PC-9 (cell line): ENCODE data around the gene LRP1-AS. TPM values are rescaled to one million over a fixed set of nuclear protein-coding genes. Genes with fewer than 3 reads are reported as not detected.

ENCODE experiments used
- BruUV-seq: library from RNA; stranded (reverse); fragments of 400-500 nt; replicated peaks from 2 replicates; lab custom pipeline; 2021; lab: Mats Ljungman, UMichigan
- CTCF ChIA-PET: fragments of 300-600 bp; sonication (Branson Sonifier 250); formaldehyde crosslinking; loops from one replicate; lab custom pipeline; 2022; ENCODE audit warnings: antibody characterized with exemption; lab: Charles Lee
- POLR2A ChIA-PET: fragments of 300-600 bp; sonication (Branson Sonifier 250); formaldehyde crosslinking; loops from one replicate; lab custom pipeline; 2022; ENCODE audit warnings: antibody characterized with exemption; ENCODE audit not compliant: unreplicated experiment; lab: Charles Lee
- DNase-seq, 2 experiments: peaks; one replicate each; pipeline versions ENCODE4 v3.0.0 to v3.0.0-alpha.2; 2015 to 2022; ENCODE audit warnings: mixed read lengths in 1 of 2
- H2AFZ ChIP-seq: fragments of 200-600 bp; sonication (generic); 2 replicates; pipeline ENCODE4 v1.8.1; 2017; ENCODE audit warnings: antibody characterized with exemption
- H3F3A ChIP-seq: fragments of 200-600 bp; sonication (generic); 2 replicates; pipeline ENCODE4 v1.8.1; 2017; ENCODE audit warnings: antibody characterized with exemption, mild to moderate bottlenecking, low read depth; ENCODE audit not compliant: insufficient read depth
- H3K27ac ChIP-seq: fragments of 200-600 bp; sonication (generic); 2 replicates; pipeline ENCODE4 v1.6.1; 2016; ENCODE audit warnings: mixed run types
- H3K27me3 ChIP-seq: fragments of 200-600 bp; sonication (generic); 2 replicates; pipeline ENCODE4 v1.6.1; 2016; ENCODE audit warnings: low read depth, mixed run types; ENCODE audit not compliant: insufficient read depth
- H3K36me3 ChIP-seq: fragments of 200-600 bp; sonication (generic); 2 replicates; pipeline ENCODE4 v1.6.1; 2016; ENCODE audit warnings: low read depth, mixed run types
- H3K4me1 ChIP-seq: fragments of 200-600 bp; sonication (generic); replicated peaks from 2 replicates; pipeline ENCODE4 v1.6.1; 2016; ENCODE audit warnings: mixed run types; ENCODE audit not compliant: insufficient read depth
- H3K4me2 ChIP-seq: fragments of 200-600 bp; sonication (generic); 2 replicates; pipeline ENCODE4 v1.6.1; 2017; ENCODE audit warnings: mixed run types
- H3K4me3 ChIP-seq: fragments of 200-600 bp; sonication (generic); 2 replicates; pipeline ENCODE4 v1.6.1; 2016; ENCODE audit warnings: mixed run types
- H3K79me2 ChIP-seq: fragments of 200-600 bp; sonication (generic); 2 replicates; pipeline ENCODE4 v1.6.1; 2017; ENCODE audit warnings: low read depth, mixed run types
- H3K9me2 ChIP-seq: fragments of 200-600 bp; sonication (generic); 2 replicates; pipeline ENCODE4 v1.8.1; 2017; ENCODE audit warnings: mild to moderate bottlenecking; ENCODE audit not compliant: insufficient read depth
- H3K9me3 ChIP-seq: fragments of 200-600 bp; sonication (generic); 2 replicates; pipeline ENCODE4 v1.8.1; 2016; ENCODE audit warnings: low read depth; ENCODE audit not compliant: insufficient read depth
- H4K20me1 ChIP-seq: fragments of 200-600 bp; sonication (generic); 2 replicates; pipeline ENCODE4 v1.8.1; 2017; ENCODE audit not compliant: insufficient read depth
- CTCF ChIP-seq: fragments of 200-600 bp; sonication (generic); conservative IDR thresholded peaks from 2 replicates; pipeline ENCODE4 v1.6.1; 2017; ENCODE audit warnings: mixed run types, antibody characterized with exemption, mild to moderate bottlenecking, moderate library complexity
- EZH2 ChIP-seq: fragments of 200-600 bp; sonication (generic); IDR thresholded peaks from 2 replicates; pipeline ENCODE4 v1.8.0; 2017; ENCODE audit warnings: antibody characterized with exemption, low read depth
- intact Hi-C: fragments of 100-400 bp; cut with micrococcal nuclease; formaldehyde crosslinking; loops from one replicate; pipeline ENCODE4 v1.10.0; 2022; ENCODE audit not compliant: unreplicated experiment
- total RNA-seq: library from RNA; stranded (reverse); gene quantifications from 2 replicates; pipeline ENCODE4 v1.2.3, GENCODE V29; 2021

LRP1-AS gene
- total RNA-seq, 1 experiment from 2014 or later: not detected

GRCh38 chr12:57139796-57140649 is 7.4 kb downstream of the LRP1-AS start:
- ChIA-PET CTCF (no interaction called here), POLR2A (no interaction called here)
- no peak overlapping the region for H2AFZ ChIP-seq
- no peak for DNase-seq
- H3K27me3 ChIP-seq: no peaks in the 10 kb centered on the region
- TF ChIP-seq EZH2 (no peak), CTCF (no peak)
- no peak overlapping the region for H3K4me3 ChIP-seq
- no peaks in the 10 kb centered on the region for H3K79me2 ChIP-seq
- no TSS peak for BruUV-seq
- H4K20me1 ChIP-seq: no peaks in the 10 kb centered on the region
- no peaks in the 10 kb centered on the region for H3K9me3 ChIP-seq
- H3K27ac ChIP-seq: no peak overlapping the region
- H3K36me3 ChIP-seq: no peaks in the 10 kb centered on the region
- H3K9me2 ChIP-seq: no peaks in the 10 kb centered on the region
- H3K4me2 ChIP-seq: no peak overlapping the region
- H3F3A ChIP-seq: no peaks in the 10 kb centered on the region
- intact Hi-C loops: no loop called here
- H3K4me1 ChIP-seq: peaks cover 6% of the 10 kb centered on the region

DNA sequence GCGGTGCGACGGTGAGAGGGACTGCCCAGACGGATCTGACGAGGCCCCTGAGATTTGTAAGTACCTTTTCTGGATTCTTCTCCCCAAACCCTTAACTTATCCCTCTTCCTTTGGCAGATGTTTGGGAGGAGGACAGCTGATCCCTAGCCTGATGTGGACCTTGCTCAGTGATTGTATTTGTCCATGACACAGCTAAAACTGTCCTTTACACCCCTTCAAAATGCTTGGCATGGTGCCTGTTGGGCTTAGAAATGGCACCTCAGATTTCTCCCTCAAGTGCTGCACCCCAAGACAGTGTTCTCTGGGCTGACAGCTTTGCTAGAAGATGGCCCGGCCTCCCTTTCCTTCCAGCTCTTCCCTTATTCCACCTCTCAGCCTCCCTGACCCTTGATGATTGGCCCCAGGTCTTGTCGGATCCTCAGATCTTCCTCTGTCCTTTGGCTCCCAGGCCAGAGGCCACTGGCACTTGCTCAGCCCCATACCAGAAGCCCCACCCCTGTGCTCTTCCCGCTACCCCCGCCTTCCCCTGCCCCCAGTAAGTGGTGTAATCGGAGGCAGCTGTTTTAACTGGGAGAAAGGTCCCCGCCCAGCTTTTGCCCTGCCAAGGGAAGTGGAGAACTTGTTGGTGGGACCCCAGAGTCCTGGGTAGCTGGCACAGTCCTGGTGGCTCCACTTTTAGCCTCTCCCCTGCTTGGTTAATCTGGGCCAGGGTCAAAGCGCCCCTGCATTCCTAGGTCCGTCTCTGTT is 8.7 kb downstream of the LRP1-AS start:
- no peak for TF ChIP-seq CTCF
- no peak for TF ChIP-seq EZH2

DNA sequence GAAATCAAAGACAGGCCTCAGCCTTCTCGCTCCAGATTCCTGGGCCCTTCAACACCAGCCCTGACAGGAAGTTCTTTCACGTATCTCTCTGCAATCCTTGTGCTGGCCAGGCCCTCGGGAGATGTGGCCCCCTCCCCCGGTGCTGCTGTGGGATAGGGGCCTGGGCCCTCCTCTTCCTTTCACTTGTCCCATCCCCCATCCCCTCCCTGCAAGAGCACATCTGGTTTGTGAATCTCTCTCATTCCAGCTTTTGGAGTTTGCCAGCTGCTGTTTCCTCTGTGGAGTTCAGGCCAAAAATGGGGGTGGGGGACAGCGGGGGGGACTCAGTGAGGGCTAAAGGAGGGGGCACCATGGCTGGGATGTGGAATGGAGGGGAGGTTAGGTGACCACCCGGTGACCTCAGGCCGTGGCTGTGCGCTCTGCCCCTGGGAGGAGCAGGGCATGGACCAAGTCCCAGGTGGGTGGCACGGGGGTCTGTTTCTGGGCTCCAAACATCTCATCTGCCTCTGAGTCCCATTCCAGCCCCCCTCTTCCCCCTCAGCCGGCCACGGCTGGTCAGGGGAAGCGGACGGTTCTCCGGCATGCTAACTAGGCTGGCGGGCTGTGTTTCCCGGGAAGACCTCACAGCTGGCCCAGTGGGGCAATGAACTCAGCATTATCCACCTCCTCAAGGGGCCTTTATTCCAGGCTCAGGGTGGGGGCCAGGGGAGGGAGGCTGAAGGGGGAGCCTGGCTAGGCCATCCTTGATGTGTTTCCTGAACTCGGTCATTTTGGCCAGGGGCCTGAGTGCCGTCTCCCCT is 11.7 kb downstream of the LRP1-AS start:
- Histone ChIP-seq H3K27me3 (no peaks in the 10 kb centered on the region), H3K36me3 (no peaks in the 10 kb centered on the region), H3K79me2 (no peaks in the 10 kb centered on the region), H3K4me2 (no peak overlapping the region), H3K4me3 (no peak overlapping the region), H2AFZ (no peak overlapping the region), H3K27ac (no peak overlapping the region), H4K20me1 (no peaks in the 10 kb centered on the region), H3K4me1 (peaks cover 6% of the 10 kb centered on the region), H3K9me2 (no peaks in the 10 kb centered on the region), H3K9me3 (no peaks in the 10 kb centered on the region), H3F3A (no peaks in the 10 kb centered on the region)
- intact Hi-C loops: no loop called here
- TF ChIP-seq EZH2 (no peak), CTCF (no peak)
- ChIA-PET CTCF (interaction anchor here (0.6 kb wide), 1 partner anchor 105 kb away, joined by 3 read pairs; no protein-coding TSS in a partner anchor), POLR2A (interaction anchor here (0.6 kb wide), 1 partner anchor 8 kb away, joined by 5 read pairs; no protein-coding TSS in a partner anchor)
- no TSS peak for BruUV-seq
- no peak for DNase-seq

More for the DNA sequence above, 8.7 kb downstream of the LRP1-AS start:
- H3K36me3 ChIP-seq: no peaks in the 10 kb centered on the region
- H3F3A ChIP-seq: no peaks in the 10 kb centered on the region
- intact Hi-C loops: no loop called here
- BruUV-seq: no TSS peak
- peaks cover 6% of the 10 kb centered on the region for H3K4me1 ChIP-seq
- ChIA-PET POLR2A (no interaction called here), CTCF (no interaction called here)
- no peaks in the 10 kb centered on the region for H3K79me2 ChIP-seq
- no peaks in the 10 kb centered on the region for H3K9me2 ChIP-seq
- H4K20me1 ChIP-seq: no peaks in the 10 kb centered on the region
- DNase-seq: no peak
- no peak overlapping the region for H3K27ac ChIP-seq
- no peak overlapping the region for H3K4me2 ChIP-seq
- H2AFZ ChIP-seq: no peak overlapping the region
- H3K9me3 ChIP-seq: no peaks in the 10 kb centered on the region
- H3K27me3 ChIP-seq: no peaks in the 10 kb centered on the region
- H3K4me3 ChIP-seq: no peak overlapping the region
